ENCODE data around the gene SCUBE1.

GRCh38 chr22:43156413-43156812 lies 186.8 kb downstream of the SCUBE1 start:
- TF ChIP-seq POLR2A (IDR thresholded peaks at IDR 0.05; ENCODE audit: low read depth, low read length) (no peak), POLR2AphosphoS5 (IDR thresholded peaks at IDR 0.05; ENCODE audit: insufficient read depth, low read depth, low read length) (no peak)

Measured in endothelial cell of umbilical vein (primary cell).